GM18517 (cell line): Measurements from ENCODE around the gene P3H4.
"Not testable (repeated sequence)": the region's sequence is repeated elsewhere in the genome, so short reads cannot be mapped to it uniquely, and the experiment has no call there.

Experiments used
- ATAC-seq: cut with Tn5 transposase; IDR thresholded peaks from one replicate; pipeline ENCODE4 v1.9.1; 2021; ENCODE audit warnings: mild to moderate bottlenecking, moderate library complexity; ENCODE audit not compliant: unreplicated experiment

Gene P3H4

GRCh38 chr17:41794540-41794975 is 17.2 kb downstream of the P3H4 start:
- ATAC-seq = no peak

GRCh38 chr17:41793784-41794539 is 17.8 kb downstream of the P3H4 start:
- no peak for ATAC-seq

GRCh38 chr17:41792845-41793783 is 18.6 kb downstream of the P3H4 start:
- ATAC-seq = no peak

- no peak for ATAC-seq
Measured at GRCh38 chr17:41787021-41787418, 24.7 kb downstream of the P3H4 start.

- no peak for ATAC-seq
Measured at GRCh38 chr17:41786227-41787020, 25.3 kb downstream of the P3H4 start, which contains the start of gene JUP. JUP (minus strand) TSS chr17:41786711; CDS start chr17:41771854, 14,857 bp downstream.

- ATAC-seq = no peak
Measured at GRCh38 chr17:41785859-41786226, 25.9 kb downstream of the P3H4 start.

- ATAC-seq = no peak
Measured at GRCh38 chr17:41785091-41785858, 26.5 kb downstream of the P3H4 start.

- ATAC-seq = no peak
Measured at GRCh38 chr17:41784207-41784744, 27.5 kb downstream of the P3H4 start.

GRCh38 chr17:41782142-41782541 is 29.6 kb downstream of the P3H4 start:
- ATAC-seq = no peak

GRCh38 chr17:41781404-41782110 is 30.2 kb downstream of the P3H4 start:
- no peak for ATAC-seq

GRCh38 chr17:41779954-41780353 is 31.8 kb downstream of the P3H4 start:
- ATAC-seq = no peak

GRCh38 chr17:41777574-41778188 is 34.1 kb downstream of the P3H4 start:
- no peak for ATAC-seq

GRCh38 chr17:41777157-41777573 is 34.6 kb downstream of the P3H4 start:
- ATAC-seq = no peak

GRCh38 chr17:41776262-41776900 is 35.4 kb downstream of the P3H4 start:
- ATAC-seq = not testable (repeated sequence)

GRCh38 chr17:41775394-41776226 is 36.1 kb downstream of the P3H4 start:
- no peak for ATAC-seq

- no peak for ATAC-seq
Measured at GRCh38 chr17:41773731-41774193, 38.0 kb downstream of the P3H4 start.

- no peak for ATAC-seq
Measured at GRCh38 chr17:41773190-41773588, 38.6 kb downstream of the P3H4 start.
